ENCODE data around the gene TCF12. TPM values are rescaled to one million over a fixed set of nuclear protein-coding genes. Genes with fewer than 3 reads are reported as not detected.

TCF12 gene
- polyA plus RNA-seq, 3 donors from 2014 or later, result 34.7 to 79.4 (median 57.6) TPM

GRCh38 chr15:57069423-57069822, 151.0 kb downstream of the TCF12 start:
- H3K4me1 Mint-ChIP-seq, result peaks cover 20 to 48% of the 10 kb centered on the region in 2 donors
- no peaks in the 10 kb centered on the region for H3K9me3 Mint-ChIP-seq
- H3K27ac Mint-ChIP-seq, result no peak overlapping the region
- H3K27me3 Mint-ChIP-seq (ENCODE audit: low read depth in 3 of 3), result peaks cover 0 to 3% (median 0%) of the 10 kb centered on the region in 3 donors
- DNase-seq, result no peak
- H3K4me3 Mint-ChIP-seq, result no peak overlapping the region
- no peaks in the 10 kb centered on the region for H3K36me3 Mint-ChIP-seq

- Mint-ChIP-seq H3K27me3 (ENCODE audit: low read depth in 3 of 3) (peaks cover 0 to 3% (median 0%) of the 10 kb centered on the region in 3 donors), H3K27ac (no peak overlapping the region), H3K9me3 (no peaks in the 10 kb centered on the region), H3K4me1 (peaks cover 20 to 53% of the 10 kb centered on the region in 2 donors), H3K36me3 (no peaks in the 10 kb centered on the region), H3K4me3 (no peak overlapping the region)
- no peak for DNase-seq
Observed at GRCh38 chr15:57070674-57071073, 152.2 kb downstream of the TCF12 start.

- Mint-ChIP-seq H3K27ac (peak overlapping the region in 1 of 6 donors; percentile 13), H3K4me1 (peaks cover 29 to 41% of the 10 kb centered on the region in 2 donors), H3K4me3 (peak overlapping the region in 1 of 5 donors; percentile 4), H3K36me3 (no peaks in the 10 kb centered on the region), H3K27me3 (ENCODE audit: low read depth in 3 of 3) (no peaks in the 10 kb centered on the region), H3K9me3 (no peaks in the 10 kb centered on the region)
- no peak for DNase-seq
Observed at GRCh38 chr15:57079446-57079845, 161.0 kb downstream of the TCF12 start.

GRCh38 chr15:57079931-57080620, 161.6 kb downstream of the TCF12 start:
- no peak for DNase-seq
- Mint-ChIP-seq H3K4me3 (peak overlapping the region in 1 of 5 donors; percentile 23), H3K36me3 (no peaks in the 10 kb centered on the region), H3K4me1 (peaks cover 29 to 43% of the 10 kb centered on the region in 2 donors), H3K9me3 (no peaks in the 10 kb centered on the region), H3K27ac (no peak overlapping the region), H3K27me3 (ENCODE audit: low read depth in 3 of 3) (no peaks in the 10 kb centered on the region)

GRCh38 chr15:57082054-57082728, 163.7 kb downstream of the TCF12 start:
- H3K27ac Mint-ChIP-seq, result peak overlapping the region in 3 of 6 donors; percentile 15 to 52 (median 31)
- no peaks in the 10 kb centered on the region for H3K36me3 Mint-ChIP-seq
- peaks cover 29 to 47% of the 10 kb centered on the region in 2 donors for H3K4me1 Mint-ChIP-seq
- no peaks in the 10 kb centered on the region for H3K9me3 Mint-ChIP-seq
- H3K27me3 Mint-ChIP-seq (ENCODE audit: low read depth in 3 of 3), result peaks cover 0 to 3% (median 0%) of the 10 kb centered on the region in 3 donors
- DNase-seq, result no peak
- H3K4me3 Mint-ChIP-seq, result peak overlapping the region in 2 of 5 donors; percentile 4 to 20

GRCh38 chr15:57084192-57084591, 165.7 kb downstream of the TCF12 start:
- Mint-ChIP-seq H3K4me1 (peaks cover 28 to 62% of the 10 kb centered on the region in 2 donors), H3K4me3 (no peak overlapping the region), H3K27me3 (ENCODE audit: low read depth in 3 of 3) (peaks cover 0 to 3% (median 0%) of the 10 kb centered on the region in 3 donors), H3K9me3 (no peaks in the 10 kb centered on the region), H3K36me3 (no peaks in the 10 kb centered on the region), H3K27ac (no peak overlapping the region)
- DNase-seq, result no peak

GRCh38 chr15:57085267-57085666, 166.8 kb downstream of the TCF12 start:
- no peak overlapping the region for H3K4me3 Mint-ChIP-seq
- H3K4me1 Mint-ChIP-seq, result peaks cover 27 to 63% of the 10 kb centered on the region in 2 donors
- H3K27ac Mint-ChIP-seq, result no peak overlapping the region
- no peak for DNase-seq
- no peaks in the 10 kb centered on the region for H3K36me3 Mint-ChIP-seq
- H3K27me3 Mint-ChIP-seq (ENCODE audit: low read depth in 3 of 3), result peaks cover 0 to 3% (median 0%) of the 10 kb centered on the region in 3 donors
- no peaks in the 10 kb centered on the region for H3K9me3 Mint-ChIP-seq

GRCh38 chr15:57086857-57087427, 168.5 kb downstream of the TCF12 start:
- Mint-ChIP-seq H3K4me1 (peaks cover 20 to 59% of the 10 kb centered on the region in 2 donors), H3K4me3 (no peak overlapping the region), H3K27me3 (ENCODE audit: low read depth in 3 of 3) (peaks cover 0 to 3% (median 0%) of the 10 kb centered on the region in 3 donors), H3K27ac (no peak overlapping the region), H3K36me3 (peaks cover 0 to 4% (median 0%) of the 10 kb centered on the region in 3 donors), H3K9me3 (no peaks in the 10 kb centered on the region)
- DNase-seq, result no peak

GRCh38 chr15:57089815-57090495, 171.5 kb downstream of the TCF12 start:
- H3K9me3 Mint-ChIP-seq, result no peaks in the 10 kb centered on the region
- H3K27me3 Mint-ChIP-seq (ENCODE audit: low read depth in 3 of 3), result peaks cover 0 to 3% (median 0%) of the 10 kb centered on the region in 3 donors
- DNase-seq, result no peak
- peaks cover 3 to 6% (median 4%) of the 10 kb centered on the region in 3 donors for H3K36me3 Mint-ChIP-seq
- peaks cover 19 to 63% of the 10 kb centered on the region in 2 donors for H3K4me1 Mint-ChIP-seq
- H3K4me3 Mint-ChIP-seq, result no peak overlapping the region
- peak overlapping the region in 1 of 6 donors; percentile 1 for H3K27ac Mint-ChIP-seq

- Mint-ChIP-seq H3K9me3 (no peaks in the 10 kb centered on the region), H3K27me3 (ENCODE audit: low read depth in 3 of 3) (peaks cover 0 to 3% (median 0%) of the 10 kb centered on the region in 3 donors), H3K4me3 (no peak overlapping the region), H3K36me3 (peaks cover 3 to 6% (median 4%) of the 10 kb centered on the region in 3 donors), H3K27ac (peak overlapping the region in 1 of 6 donors; percentile 1), H3K4me1 (peaks cover 19 to 58% of the 10 kb centered on the region in 2 donors)
- no peak for DNase-seq
Observed at GRCh38 chr15:57090496-57090859, 172.0 kb downstream of the TCF12 start.

GRCh38 chr15:57091636-57092035, 173.2 kb downstream of the TCF12 start:
- Mint-ChIP-seq H3K4me1 (peaks cover 19 to 55% of the 10 kb centered on the region in 2 donors), H3K36me3 (peaks cover 3 to 6% (median 4%) of the 10 kb centered on the region in 3 donors), H3K27ac (peak overlapping the region in 2 of 6 donors; percentile 13 to 37), H3K9me3 (no peaks in the 10 kb centered on the region), H3K27me3 (ENCODE audit: low read depth in 3 of 3) (peaks cover 0 to 3% (median 0%) of the 10 kb centered on the region in 3 donors), H3K4me3 (no peak overlapping the region)
- no peak for DNase-seq

- DNase-seq, result no peak
- Mint-ChIP-seq H3K36me3 (peaks cover 3 to 6% (median 4%) of the 10 kb centered on the region in 3 donors), H3K27me3 (ENCODE audit: low read depth in 3 of 3) (no peaks in the 10 kb centered on the region), H3K9me3 (no peaks in the 10 kb centered on the region), H3K4me3 (no peak overlapping the region), H3K4me1 (peaks cover 19 to 55% of the 10 kb centered on the region in 2 donors), H3K27ac (peak overlapping the region in 2 of 6 donors; percentile 13 to 37)
Observed at GRCh38 chr15:57092252-57092651, 173.8 kb downstream of the TCF12 start.

GRCh38 chr15:57094321-57095257, 176.1 kb downstream of the TCF12 start:
- peaks cover 21 to 41% of the 10 kb centered on the region in 2 donors for H3K4me1 Mint-ChIP-seq
- no peaks in the 10 kb centered on the region for H3K27me3 Mint-ChIP-seq (ENCODE audit: low read depth in 3 of 3)
- no peak overlapping the region for H3K4me3 Mint-ChIP-seq
- no peak for DNase-seq
- H3K36me3 Mint-ChIP-seq, result peaks cover 4 to 7% (median 6%) of the 10 kb centered on the region in 3 donors
- H3K27ac Mint-ChIP-seq, result no peak overlapping the region
- H3K9me3 Mint-ChIP-seq, result no peaks in the 10 kb centered on the region
